IPS DF 4.7 (cell line): ENCODE results near the gene TBC1D13.
"Not testable (repeated sequence)": the region's sequence is repeated elsewhere in the genome, so short reads cannot be mapped to it uniquely, and the experiment has no call there.

Source experiments
- DNase-seq: peaks from one replicate; pipeline ENCODE4 v3.0.0-alpha.2; 2013; ENCODE audit warnings: low spot score; ENCODE audit errors: extremely low read depth

The TBC1D13 gene

GRCh38 chr9:128786681-128787601, at the start of gene TBC1D13:
Gene TBC1D13, plus strand, starts transcription at chr9:128787253. Its CDS starts 101 bp downstream, at chr9:128787354.
- DNase-seq: peak; percentile 9

- DNase-seq: no peak
Measured at GRCh38 chr9:128742401-128742800, 44.7 kb upstream of the TBC1D13 start.

- DNase-seq: no peak
Measured at GRCh38 chr9:128743421-128743820, 43.6 kb upstream of the TBC1D13 start.

GRCh38 chr9:128747241-128747640, 39.8 kb upstream of the TBC1D13 start:
- no peak for DNase-seq

- DNase-seq: no peak
Measured at GRCh38 chr9:128750926-128751595, 36.0 kb upstream of the TBC1D13 start.

GRCh38 chr9:128753627-128754026, 33.4 kb upstream of the TBC1D13 start:
- DNase-seq: no peak

- DNase-seq: no peak
Measured at GRCh38 chr9:128757602-128758001, 29.5 kb upstream of the TBC1D13 start.

- no peak for DNase-seq
Measured at GRCh38 chr9:128762671-128763449, 24.2 kb upstream of the TBC1D13 start.

GRCh38 chr9:128764361-128764760, 22.7 kb upstream of the TBC1D13 start:
- DNase-seq: peak; percentile 28

GRCh38 chr9:128765499-128765898, 21.6 kb upstream of the TBC1D13 start:
- DNase-seq: no peak

- DNase-seq: no peak
Measured at GRCh38 chr9:128768606-128769005, 18.4 kb upstream of the TBC1D13 start.

GRCh38 chr9:128770286-128771030, 16.6 kb upstream of the TBC1D13 start:
- DNase-seq: no peak

- DNase-seq: no peak
Measured at GRCh38 chr9:128771094-128771721, 15.8 kb upstream of the TBC1D13 start.

- DNase-seq: peak; percentile 14
Measured at GRCh38 chr9:128771745-128772519, 15.1 kb upstream of the TBC1D13 start, which contains the start of gene ZER1. Gene ZER1, minus strand, starts transcription at chr9:128771927. Its CDS starts 16,362 bp downstream, at chr9:128755565.

GRCh38 chr9:128773049-128773448, 14.0 kb upstream of the TBC1D13 start:
- no peak for DNase-seq

- DNase-seq: no peak
Measured at GRCh38 chr9:128774804-128775203, 12.2 kb upstream of the TBC1D13 start.

- DNase-seq: not testable (repeated sequence)
Measured at GRCh38 chr9:128780093-128780492, 7.0 kb upstream of the TBC1D13 start.

GRCh38 chr9:128781187-128782070, 5.6 kb upstream of the TBC1D13 start:
- no peak for DNase-seq

- DNase-seq: no peak
Measured at GRCh38 chr9:128782669-128783068, 4.4 kb upstream of the TBC1D13 start.
